ENCODE data around the gene ZBTB5. TPM values are rescaled to one million over a fixed set of nuclear protein-coding genes. Genes with fewer than 3 reads are reported as not detected.
"Not testable (repeated sequence)": the region's sequence is repeated elsewhere in the genome, so short reads cannot be mapped to it uniquely, and the experiment has no call there.

Gene ZBTB5
- total and polyA plus RNA-seq, 2 donors from 2014 or later: 6.1 to 14.1 TPM

GRCh38 chr9:37512437-37512836, 47.2 kb upstream of the ZBTB5 start:
- no peaks in the 10 kb centered on the region for H3K27me3 ChIP-seq (ENCODE audit: control insufficient read depth, insufficient read depth, low read length)
- H3K9me3 ChIP-seq (ENCODE audit: control insufficient read depth in 2 of 3, insufficient read depth in 1 of 3, low read length in 3 of 3): no peaks in the 10 kb centered on the region
- H3K4me3 ChIP-seq (ENCODE audit: low read length in 3 of 3): no peak overlapping the region
- peaks cover 0 to 2% (median 0%) of the 10 kb centered on the region in 3 donors for H3K36me3 ChIP-seq (ENCODE audit: control insufficient read depth in 2 of 3, insufficient read depth in 3 of 3, low read length in 3 of 3)
- intact Hi-C loops (cut with DNase I): no loop called here
- FAIRE-seq (no peak), DNase-seq (no peak)
- H3K4me1 ChIP-seq (ENCODE audit: control insufficient read depth in 2 of 3, insufficient read depth in 2 of 3, low read depth in 1 of 3, low read length in 3 of 3): no peaks in the 10 kb centered on the region
- no peak overlapping the region for H3K27ac ChIP-seq (ENCODE audit: low read depth in 2 of 2, low read length in 2 of 2)
- TF ChIP-seq CTCF (IDR thresholded peaks at IDR 0.05; ENCODE audit: borderline replicate concordance, extremely low read depth, insufficient read depth): no peak
- no peak overlapping the region for H3K9ac ChIP-seq (ENCODE audit: low read length in 3 of 3)

- peak in 4 of 5 donors; percentile 40 to 58 (median 47) for DNase-seq
- Histone ChIP-seq H3K4me1 (ENCODE audit: control insufficient read depth in 2 of 3, insufficient read depth in 2 of 3, low read depth in 1 of 3, low read length in 3 of 3) (no peaks in the 10 kb centered on the region), H3K9ac (ENCODE audit: low read length in 3 of 3) (no peak overlapping the region), H3K4me3 (ENCODE audit: low read length in 3 of 3) (no peak overlapping the region), H3K9me3 (ENCODE audit: control insufficient read depth in 2 of 3, insufficient read depth in 1 of 3, low read length in 3 of 3) (no peaks in the 10 kb centered on the region), H3K27me3 (ENCODE audit: control insufficient read depth, insufficient read depth, low read length) (no peaks in the 10 kb centered on the region), H3K27ac (ENCODE audit: low read depth in 2 of 2, low read length in 2 of 2) (no peak overlapping the region), H3K36me3 (ENCODE audit: control insufficient read depth in 2 of 3, insufficient read depth in 3 of 3, low read length in 3 of 3) (peaks cover 0 to 2% (median 0%) of the 10 kb centered on the region in 3 donors)
- intact Hi-C loops (cut with DNase I): no loop called here
- no peak for FAIRE-seq
- TF ChIP-seq CTCF (IDR thresholded peaks at IDR 0.05; ENCODE audit: borderline replicate concordance, extremely low read depth, insufficient read depth): no peak
Observed at GRCh38 chr9:37511016-37512010, 46.1 kb upstream of the ZBTB5 start.

- H3K4me1 ChIP-seq (ENCODE audit: control insufficient read depth in 2 of 3, insufficient read depth in 2 of 3, low read depth in 1 of 3, low read length in 3 of 3); H3K36me3 ChIP-seq (ENCODE audit: control insufficient read depth in 2 of 3, insufficient read depth in 3 of 3, low read length in 3 of 3); DNase-seq; H3K27ac ChIP-seq (ENCODE audit: low read depth in 2 of 2, low read length in 2 of 2); FAIRE-seq; H3K27me3 ChIP-seq (ENCODE audit: control insufficient read depth, insufficient read depth, low read length); H3K9me3 ChIP-seq (ENCODE audit: control insufficient read depth in 2 of 3, insufficient read depth in 1 of 3, low read length in 3 of 3); intact Hi-C loops (cut with DNase I); H3K4me3 ChIP-seq (ENCODE audit: low read length in 3 of 3); H3K9ac ChIP-seq (ENCODE audit: low read length in 3 of 3): not testable (repeated sequence)
Observed at GRCh38 chr9:37510053-37510452, 44.8 kb upstream of the ZBTB5 start.

- no peak for TF ChIP-seq CTCF (IDR thresholded peaks at IDR 0.05; ENCODE audit: borderline replicate concordance, extremely low read depth, insufficient read depth)
- intact Hi-C loops (cut with DNase I): no loop called here
- no peak overlapping the region for H3K9ac ChIP-seq (ENCODE audit: low read length in 3 of 3)
- no peaks in the 10 kb centered on the region for H3K9me3 ChIP-seq (ENCODE audit: control insufficient read depth in 2 of 3, insufficient read depth in 1 of 3, low read length in 3 of 3)
- H3K27ac ChIP-seq (ENCODE audit: low read depth in 2 of 2, low read length in 2 of 2): no peak overlapping the region
- H3K4me3 ChIP-seq (ENCODE audit: low read length in 3 of 3): no peak overlapping the region
- no peaks in the 10 kb centered on the region for H3K4me1 ChIP-seq (ENCODE audit: control insufficient read depth in 2 of 3, insufficient read depth in 2 of 3, low read depth in 1 of 3, low read length in 3 of 3)
- peak in 1 of 5 donors; percentile 45 for DNase-seq
- no peaks in the 10 kb centered on the region for H3K27me3 ChIP-seq (ENCODE audit: control insufficient read depth, insufficient read depth, low read length)
- H3K36me3 ChIP-seq (ENCODE audit: control insufficient read depth in 2 of 3, insufficient read depth in 3 of 3, low read length in 3 of 3): no peaks in the 10 kb centered on the region
- FAIRE-seq: no peak
Observed at GRCh38 chr9:37509536-37509935, 44.3 kb upstream of the ZBTB5 start.

All from kidney (tissue), 14 donors.